ENCODE data around the gene C10orf88.

The C10orf88 gene

GRCh38 chr10:122997864-122998263 lies 43.8 kb upstream of the C10orf88 start:
- no peak overlapping the region for H3K4me3 ChIP-seq (ENCODE audit: low read depth, low read length)
- TF ChIP-seq CTCF (conservative IDR thresholded peaks at IDR 0.05; ENCODE audit: low read depth, low read length) = no peak
- no peak for DNase-seq (ENCODE audit: low read depth)

- no peak for TF ChIP-seq CTCF (conservative IDR thresholded peaks at IDR 0.05; ENCODE audit: low read depth, low read length)
- no peak for DNase-seq (ENCODE audit: low read depth)
- H3K4me3 ChIP-seq (ENCODE audit: low read depth, low read length) = no peak overlapping the region
These were observed 41.9 kb upstream of the C10orf88 start for GRCh38 chr10:122995936-122996335.

GRCh38 chr10:122993797-122994336 lies 39.8 kb upstream of the C10orf88 start:
- H3K4me3 ChIP-seq (ENCODE audit: low read depth, low read length) = no peak overlapping the region
- no peak for DNase-seq (ENCODE audit: low read depth)
- no peak for TF ChIP-seq CTCF (conservative IDR thresholded peaks at IDR 0.05; ENCODE audit: low read depth, low read length)

GRCh38 chr10:122992031-122992585 lies 38.1 kb upstream of the C10orf88 start:
- DNase-seq (ENCODE audit: low read depth) = no peak
- TF ChIP-seq CTCF (conservative IDR thresholded peaks at IDR 0.05; ENCODE audit: low read depth, low read length) = no peak

GRCh38 chr10:122990278-122990677 lies 36.3 kb upstream of the C10orf88 start:
- DNase-seq (ENCODE audit: low read depth) = no peak
- no peak for TF ChIP-seq CTCF (conservative IDR thresholded peaks at IDR 0.05; ENCODE audit: low read depth, low read length)
- H3K4me3 ChIP-seq (ENCODE audit: low read depth, low read length) = no peak overlapping the region

More at GRCh38 chr10:122992031-122992585, 38.1 kb upstream of the C10orf88 start:
- no peak overlapping the region for H3K4me3 ChIP-seq (ENCODE audit: low read depth, low read length)

- no peak for TF ChIP-seq CTCF (conservative IDR thresholded peaks at IDR 0.05; ENCODE audit: low read depth, low read length)
- peak; percentile 53 for DNase-seq (ENCODE audit: low read depth)
- no peak overlapping the region for H3K4me3 ChIP-seq (ENCODE audit: low read depth, low read length)
These were observed 34.5 kb upstream of the C10orf88 start for GRCh38 chr10:122988501-122988900.

GRCh38 chr10:122986335-122986734 lies 32.3 kb upstream of the C10orf88 start:
- DNase-seq (ENCODE audit: low read depth) = no peak
- no peak for TF ChIP-seq CTCF (conservative IDR thresholded peaks at IDR 0.05; ENCODE audit: low read depth, low read length)

More at GRCh38 chr10:122986335-122986734, 32.3 kb upstream of the C10orf88 start:
- H3K4me3 ChIP-seq (ENCODE audit: low read depth, low read length) = no peak overlapping the region

Measured in choroid plexus epithelial cell (primary cell).